HEK293 (cell line): Measurements from ENCODE around the gene USP19.

Experiments
- CTCF ChIA-PET: fragments of 350-600 bp; formaldehyde crosslinking; extraction: SDS; loops from one replicate; lab custom pipeline; 2021; ENCODE audit warnings: antibody characterized with exemption; lab: Yijun Ruan, JAX
- POLR2A ChIA-PET: fragments of 300-600 bp; formaldehyde crosslinking; extraction: SDS; loops from one replicate; lab custom pipeline; 2020; ENCODE audit warnings: antibody characterized with exemption, inconsistent platforms; lab: Yijun Ruan, JAX
- H3K27ac ChIP-seq: fragments of 200-500 bp; sonication (Bioruptor generic); 2 replicates; pipeline ENCODE4 v1.5.1; 2014; ENCODE audit warnings: low read depth, low read length, control low read depth, inconsistent platforms; ENCODE audit errors: extremely low read depth
- H3K36me3 ChIP-seq, 2 experiments: fragments of 200-500 bp in 1 of 2; sonication (Bioruptor generic) in 1 of 2; 1 replicate in 1 of 2; 2 replicates in 1 of 2; pipeline ENCODE4 v1.5.1; 2014 to 2017; ENCODE audit warnings: inconsistent platforms in 2 of 2, low read length in 2 of 2; ENCODE audit not compliant: control insufficient read depth in 2 of 2, insufficient read depth in 1 of 2
- H3K4me1 ChIP-seq: fragments of 200-500 bp; sonication (Bioruptor generic); 2 replicates; pipeline ENCODE4 v1.5.1; 2014; ENCODE audit warnings: mild to moderate bottlenecking, low read length, inconsistent platforms; ENCODE audit not compliant: control insufficient read depth, insufficient read depth
- H3K4me3 ChIP-seq: 2 replicates; pipeline ENCODE4 v1.5.1; 2011; ENCODE audit warnings: low read depth, mild to moderate bottlenecking, control low read depth, low read length, moderate library complexity
- H3K9me3 ChIP-seq: fragments of 200-500 bp; sonication (Bioruptor generic); 2 replicates; pipeline ENCODE4 v1.5.1; 2014; ENCODE audit warnings: low read depth, low read length, inconsistent platforms; ENCODE audit not compliant: control insufficient read depth, insufficient read depth
- BCL6B ChIP-seq: fragments of 450-650 bp; formaldehyde crosslinking; IDR thresholded peaks from 2 replicates; pipeline ENCODE4 v1.5.1; 2017; ENCODE audit warnings: missing biosample characterization, missing genetic modification characterization
- GFI1B ChIP-seq: fragments of 450-650 bp; formaldehyde crosslinking; IDR thresholded peaks from 2 replicates; pipeline ENCODE4 v1.5.1; 2016; ENCODE audit warnings: missing biosample characterization, missing genetic modification characterization
- OSR2 ChIP-seq: fragments of 450-650 bp; formaldehyde crosslinking; IDR thresholded peaks from 2 replicates; pipeline ENCODE4 v1.5.1; 2016; ENCODE audit warnings: missing biosample characterization, missing genetic modification characterization
- PRDM6 ChIP-seq: fragments of 450-650 bp; formaldehyde crosslinking; IDR thresholded peaks from 2 replicates; pipeline ENCODE4 v1.5.1; 2017; ENCODE audit warnings: missing biosample characterization, missing genetic modification characterization
- SETDB1 ChIP-seq: IDR thresholded peaks from one replicate; pipeline ENCODE4 v1.6.1; 2017; ENCODE audit warnings: mild to moderate bottlenecking, low read length, moderate library complexity, mixed read lengths; ENCODE audit not compliant: insufficient read length
- ZBTB7A ChIP-seq: fragments of 450-650 bp; formaldehyde crosslinking; IDR thresholded peaks from 2 replicates; pipeline ENCODE4 v1.5.1; 2016; ENCODE audit warnings: low read depth, missing biosample characterization, missing genetic modification characterization
- ZFP69B ChIP-seq: fragments of 450-650 bp; formaldehyde crosslinking; IDR thresholded peaks from 2 replicates; pipeline ENCODE4 v1.5.1; 2016; ENCODE audit warnings: missing biosample characterization, missing genetic modification characterization
- ZNF148 ChIP-seq: fragments of 450-650 bp; formaldehyde crosslinking; IDR thresholded peaks from 2 replicates; pipeline ENCODE4 v1.5.0; 2017; ENCODE audit warnings: missing biosample characterization, missing genetic modification characterization, borderline replicate concordance
- ZNF16 ChIP-seq: fragments of 450-650 bp; formaldehyde crosslinking; IDR thresholded peaks from 2 replicates; pipeline ENCODE4 v1.5.1; 2016; ENCODE audit warnings: low read depth, missing biosample characterization, missing genetic modification characterization
- ZNF211 ChIP-seq: fragments of 450-650 bp; formaldehyde crosslinking; IDR thresholded peaks from 2 replicates; pipeline ENCODE4 v1.5.1; 2016; ENCODE audit warnings: low read depth, missing biosample characterization, missing genetic modification characterization
- ZNF560 ChIP-seq: fragments of 450-650 bp; formaldehyde crosslinking; IDR thresholded peaks from 2 replicates; pipeline ENCODE4 v1.5.1; 2017; ENCODE audit warnings: missing biosample characterization, missing genetic modification characterization, borderline replicate concordance
- ZNF654 ChIP-seq: fragments of 450-650 bp; formaldehyde crosslinking; IDR thresholded peaks from 2 replicates; pipeline ENCODE4 v1.5.1; 2016; ENCODE audit warnings: low read depth, missing biosample characterization, missing genetic modification characterization
- ZNF701 ChIP-seq: fragments of 450-650 bp; formaldehyde crosslinking; IDR thresholded peaks from 2 replicates; pipeline ENCODE4 v1.5.1; 2016; ENCODE audit warnings: missing biosample characterization, missing genetic modification characterization
- ZNF707 ChIP-seq: fragments of 450-650 bp; formaldehyde crosslinking; IDR thresholded peaks from 2 replicates; pipeline ENCODE4 v1.5.1; 2016; ENCODE audit warnings: missing biosample characterization, missing genetic modification characterization
- ZNF843 ChIP-seq: fragments of 450-650 bp; formaldehyde crosslinking; IDR thresholded peaks from 2 replicates; pipeline ENCODE4 v1.5.1; 2016; ENCODE audit warnings: missing biosample characterization, missing genetic modification characterization
- ZSCAN18 ChIP-seq: fragments of 450-650 bp; formaldehyde crosslinking; IDR thresholded peaks from 2 replicates; pipeline ENCODE4 v1.5.1; 2016; ENCODE audit warnings: missing biosample characterization, missing genetic modification characterization
- ZXDB ChIP-seq: fragments of 450-650 bp; formaldehyde crosslinking; IDR thresholded peaks from 2 replicates; pipeline ENCODE4 v1.5.1; 2016; ENCODE audit warnings: missing biosample characterization, missing genetic modification characterization

Gene USP19

GRCh38 chr3:49163609-49164008 lies 43.0 kb upstream of the USP19 start:
- TF ChIP-seq ZNF148, result no peak
- no peak for TF ChIP-seq ZNF211
- TF ChIP-seq ZNF701 (tag by site-specific recombination), result no peak
- no peak for TF ChIP-seq OSR2 (tag by site-specific recombination)
- TF ChIP-seq ZNF843 (tag by site-specific recombination), result no peak
- TF ChIP-seq ZNF16 (tag by site-specific recombination), result no peak
- TF ChIP-seq ZXDB (tag by site-specific recombination), result no peak
- no peak for TF ChIP-seq SETDB1
- Histone ChIP-seq H3K9me3 (no peaks in the 10 kb centered on the region), H3K4me3 (no peak overlapping the region), H3K27ac (no peak overlapping the region), H3K4me1 (no peaks in the 10 kb centered on the region), H3K36me3 (peaks cover 0 to 41% of the 10 kb centered on the region in 2 experiments; a peak in 2 of 3 replicates)
- ChIA-PET POLR2A (interaction anchor here (0.9 to 1.3 kb wide), 2 partner anchors 32 to 70 kb away, joined by 3 read pairs; partner anchors contain the start of gene QRICH1), CTCF (interaction anchor here (0.8 kb wide), 1 partner anchor 11 kb away, joined by 3 read pairs; no protein-coding TSS in a partner anchor)

GRCh38 chr3:49162751-49163419 lies 42.3 kb upstream of the USP19 start:
- H3K9me3 ChIP-seq, result no peaks in the 10 kb centered on the region
- no peak overlapping the region for H3K4me3 ChIP-seq
- H3K27ac ChIP-seq, result no peak overlapping the region
- H3K4me1 ChIP-seq, result no peaks in the 10 kb centered on the region
- no peak for TF ChIP-seq ZBTB7A (tag by site-specific recombination)
- no peak for TF ChIP-seq BCL6B (tag by site-specific recombination)
- no peak for TF ChIP-seq ZNF654 (tag by site-specific recombination)
- no peak for TF ChIP-seq PRDM6
- no peak for TF ChIP-seq GFI1B
- TF ChIP-seq ZFP69B, result no peak
- TF ChIP-seq ZNF560 (tag by site-specific recombination), result no peak
- no peak for TF ChIP-seq ZSCAN18 (tag by site-specific recombination)
- TF ChIP-seq ZNF707 (tag by site-specific recombination), result no peak
- peaks cover 0 to 41% of the 10 kb centered on the region in 2 experiments; a peak in 2 of 3 replicates for H3K36me3 ChIP-seq
- ChIA-PET POLR2A (interaction anchor here (0.9 to 1.3 kb wide), 2 partner anchors 31 to 69 kb away, joined by 3 read pairs; partner anchors contain the start of gene QRICH1), CTCF (interaction anchor here (0.8 to 2.0 kb wide), 2 partner anchors 8 to 10 kb away, joined by 3 to 5 read pairs; partner anchors contain the start of gene KLHDC8B)
